HEK293T (cell line): ENCODE results near the gene LRWD1.
"Not testable (repeated sequence)": the region's sequence is repeated elsewhere in the genome, so short reads cannot be mapped to it uniquely, and the experiment has no call there.

Experiments
- ARNT ChIP-seq: fragments of 450-650 bp; IDR thresholded peaks from 2 replicates; pipeline ENCODE4 v1.6.1; 2017; ENCODE audit warnings: mild to moderate bottlenecking
- CTBP1 ChIP-seq: fragments of 450-650 bp; IDR thresholded peaks from 2 replicates; pipeline ENCODE4 v1.6.1; 2016; ENCODE audit warnings: borderline replicate concordance
- ELF4 ChIP-seq: fragments of 450-650 bp; IDR thresholded peaks from 2 replicates; pipeline ENCODE4 v1.6.1; 2017; ENCODE audit warnings: antibody characterized with exemption
- FOXA1 ChIP-seq: fragments of 450-650 bp; IDR thresholded peaks from 2 replicates; pipeline ENCODE4 v1.6.1; 2016; ENCODE audit warnings: mild to moderate bottlenecking
- FOXK2 ChIP-seq: fragments of 450-650 bp; IDR thresholded peaks from 2 replicates; pipeline ENCODE4 v1.6.1; 2016; ENCODE audit warnings: mild to moderate bottlenecking
- FOXM1 ChIP-seq: fragments of 450-650 bp; IDR thresholded peaks from 2 replicates; pipeline ENCODE4 v1.6.1; 2017; ENCODE audit warnings: mild to moderate bottlenecking, borderline replicate concordance
- HDGF ChIP-seq: fragments of 450-650 bp; IDR thresholded peaks from 2 replicates; pipeline ENCODE4 v1.6.1; 2017; ENCODE audit warnings: antibody characterized with exemption, borderline replicate concordance
- LEF1 ChIP-seq: fragments of 450-650 bp; IDR thresholded peaks from 2 replicates; pipeline ENCODE4 v1.6.1; 2017; ENCODE audit warnings: mild to moderate bottlenecking, borderline replicate concordance
- SP1 ChIP-seq: fragments of 450-650 bp; IDR thresholded peaks from 2 replicates; pipeline ENCODE4 v1.6.1; 2017
- SUZ12 ChIP-seq: fragments of 450-650 bp; IDR thresholded peaks from 2 replicates; pipeline ENCODE4 v1.6.1; 2016; ENCODE audit warnings: mild to moderate bottlenecking
- TARDBP ChIP-seq: fragments of 450-650 bp; IDR thresholded peaks from 2 replicates; pipeline ENCODE4 v1.6.1; 2016
- ZNF384 ChIP-seq: fragments of 450-650 bp; IDR thresholded peaks from 2 replicates; pipeline ENCODE4 v1.6.1; 2016
- TF ChIP-seq, protein P1 (sequence below): fragments of 450-650 bp; IDR thresholded peaks from 2 replicates; pipeline ENCODE4 v1.6.1; 2016

DNA sequence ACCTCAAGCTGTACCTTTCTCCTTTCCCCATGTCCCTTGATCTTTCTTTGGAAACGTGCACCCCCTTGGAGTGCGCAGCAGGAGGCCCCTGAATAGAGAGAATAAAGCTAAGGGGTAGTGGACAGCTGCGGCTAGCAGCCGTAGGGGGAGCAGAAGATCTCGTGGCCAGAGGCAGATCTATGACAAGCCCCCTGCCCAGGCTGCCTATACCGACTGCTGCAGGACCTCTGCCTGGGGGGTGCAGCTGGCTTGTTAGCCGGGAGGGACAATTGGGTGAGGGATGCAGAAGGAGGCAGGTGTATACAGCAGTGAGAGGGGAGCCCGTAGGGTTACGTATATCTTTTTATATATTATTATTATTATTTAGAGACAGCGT, 14.4 kb downstream of the LRWD1 start:
- TF ChIP-seq FOXK2, TARDBP, ELF4, LEF1, SP1, ARNT, FOXM1, CTBP1, FOXA1, HDGF, ZNF384, SUZ12: not testable (repeated sequence)
- TF ChIP-seq, protein P1, sequence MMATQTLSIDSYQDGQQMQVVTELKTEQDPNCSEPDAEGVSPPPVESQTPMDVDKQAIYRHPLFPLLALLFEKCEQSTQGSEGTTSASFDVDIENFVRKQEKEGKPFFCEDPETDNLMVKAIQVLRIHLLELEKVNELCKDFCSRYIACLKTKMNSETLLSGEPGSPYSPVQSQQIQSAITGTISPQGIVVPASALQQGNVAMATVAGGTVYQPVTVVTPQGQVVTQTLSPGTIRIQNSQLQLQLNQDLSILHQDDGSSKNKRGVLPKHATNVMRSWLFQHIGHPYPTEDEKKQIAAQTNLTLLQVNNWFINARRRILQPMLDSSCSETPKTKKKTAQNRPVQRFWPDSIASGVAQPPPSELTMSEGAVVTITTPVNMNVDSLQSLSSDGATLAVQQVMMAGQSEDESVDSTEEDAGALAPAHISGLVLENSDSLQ, result not testable (repeated sequence)
